Measurements from ENCODE around the gene SHOX. TPM values are rescaled to one million over a fixed set of nuclear protein-coding genes. Genes with fewer than 3 reads are reported as not detected.

Gene SHOX
- total RNA-seq, 2 donors from 2014 or later, result 0.11 to 0.12 TPM

DNA sequence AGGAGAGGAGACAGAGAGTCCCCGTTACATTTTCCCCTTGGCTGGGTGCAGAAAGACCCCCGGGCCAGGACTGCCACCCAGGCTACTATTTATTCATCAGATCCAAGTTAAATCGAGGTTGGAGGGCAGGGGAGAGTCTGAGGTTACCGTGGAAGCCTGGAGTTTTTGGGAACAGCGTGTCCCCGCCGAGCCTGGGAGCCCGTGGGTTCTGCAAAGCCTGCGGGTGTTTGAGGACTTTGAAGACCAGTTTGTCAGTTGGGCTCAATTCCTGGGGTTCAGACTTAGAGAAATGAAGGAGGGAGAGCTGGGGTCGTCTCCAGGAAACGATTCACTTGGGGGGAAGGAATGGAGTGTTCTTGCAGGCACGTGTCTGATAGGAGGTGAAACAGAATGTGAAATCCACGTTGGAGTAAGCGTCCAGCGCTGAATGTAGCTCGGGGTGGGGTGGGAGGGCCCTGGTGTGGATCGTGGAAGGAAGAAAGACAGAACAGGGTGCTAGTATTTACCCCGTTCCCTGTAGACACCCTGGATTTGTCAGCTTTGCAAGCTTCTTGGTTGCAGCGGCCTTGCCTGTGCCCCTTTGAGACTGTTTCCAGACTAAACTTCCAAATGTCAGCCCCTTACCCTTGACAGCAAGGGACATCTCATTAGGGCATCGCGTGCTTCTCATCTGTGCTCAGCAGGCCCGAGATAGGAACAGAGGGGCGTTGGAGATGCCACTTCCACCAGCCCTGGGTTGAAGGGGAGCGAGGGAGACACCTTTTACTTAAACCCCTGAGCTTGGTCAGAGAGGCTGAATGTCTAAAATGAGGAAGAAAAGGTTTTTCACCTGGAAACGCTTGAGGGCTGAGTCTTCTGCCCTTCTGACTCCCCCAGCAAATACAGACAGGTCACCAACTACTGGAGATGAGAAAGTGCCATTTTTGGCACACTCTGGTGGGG lies 2.7 kb downstream of the SHOX start:
- no peaks in the 10 kb centered on the region for H3K9me3 ChIP-seq
- H3K36me3 ChIP-seq, result no peaks in the 10 kb centered on the region
- intact Hi-C loops (cut with DNase I), result no loop called here
- H3K4me1 ChIP-seq, result no peaks in the 10 kb centered on the region
- H3K27ac ChIP-seq, result no peak overlapping the region
- no peak for DNase-seq
- TF ChIP-seq, protein P1, sequence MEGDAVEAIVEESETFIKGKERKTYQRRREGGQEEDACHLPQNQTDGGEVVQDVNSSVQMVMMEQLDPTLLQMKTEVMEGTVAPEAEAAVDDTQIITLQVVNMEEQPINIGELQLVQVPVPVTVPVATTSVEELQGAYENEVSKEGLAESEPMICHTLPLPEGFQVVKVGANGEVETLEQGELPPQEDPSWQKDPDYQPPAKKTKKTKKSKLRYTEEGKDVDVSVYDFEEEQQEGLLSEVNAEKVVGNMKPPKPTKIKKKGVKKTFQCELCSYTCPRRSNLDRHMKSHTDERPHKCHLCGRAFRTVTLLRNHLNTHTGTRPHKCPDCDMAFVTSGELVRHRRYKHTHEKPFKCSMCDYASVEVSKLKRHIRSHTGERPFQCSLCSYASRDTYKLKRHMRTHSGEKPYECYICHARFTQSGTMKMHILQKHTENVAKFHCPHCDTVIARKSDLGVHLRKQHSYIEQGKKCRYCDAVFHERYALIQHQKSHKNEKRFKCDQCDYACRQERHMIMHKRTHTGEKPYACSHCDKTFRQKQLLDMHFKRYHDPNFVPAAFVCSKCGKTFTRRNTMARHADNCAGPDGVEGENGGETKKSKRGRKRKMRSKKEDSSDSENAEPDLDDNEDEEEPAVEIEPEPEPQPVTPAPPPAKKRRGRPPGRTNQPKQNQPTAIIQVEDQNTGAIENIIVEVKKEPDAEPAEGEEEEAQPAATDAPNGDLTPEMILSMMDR (IDR thresholded peaks at IDR 0.05), result no peak
- H3K9ac ChIP-seq (ENCODE audit: low read depth in 2 of 2, low read length in 2 of 2), result no peak overlapping the region
- H3K4me3 ChIP-seq, result no peak overlapping the region
- H3K27me3 ChIP-seq, result peaks cover 71% of the 10 kb centered on the region

DNA sequence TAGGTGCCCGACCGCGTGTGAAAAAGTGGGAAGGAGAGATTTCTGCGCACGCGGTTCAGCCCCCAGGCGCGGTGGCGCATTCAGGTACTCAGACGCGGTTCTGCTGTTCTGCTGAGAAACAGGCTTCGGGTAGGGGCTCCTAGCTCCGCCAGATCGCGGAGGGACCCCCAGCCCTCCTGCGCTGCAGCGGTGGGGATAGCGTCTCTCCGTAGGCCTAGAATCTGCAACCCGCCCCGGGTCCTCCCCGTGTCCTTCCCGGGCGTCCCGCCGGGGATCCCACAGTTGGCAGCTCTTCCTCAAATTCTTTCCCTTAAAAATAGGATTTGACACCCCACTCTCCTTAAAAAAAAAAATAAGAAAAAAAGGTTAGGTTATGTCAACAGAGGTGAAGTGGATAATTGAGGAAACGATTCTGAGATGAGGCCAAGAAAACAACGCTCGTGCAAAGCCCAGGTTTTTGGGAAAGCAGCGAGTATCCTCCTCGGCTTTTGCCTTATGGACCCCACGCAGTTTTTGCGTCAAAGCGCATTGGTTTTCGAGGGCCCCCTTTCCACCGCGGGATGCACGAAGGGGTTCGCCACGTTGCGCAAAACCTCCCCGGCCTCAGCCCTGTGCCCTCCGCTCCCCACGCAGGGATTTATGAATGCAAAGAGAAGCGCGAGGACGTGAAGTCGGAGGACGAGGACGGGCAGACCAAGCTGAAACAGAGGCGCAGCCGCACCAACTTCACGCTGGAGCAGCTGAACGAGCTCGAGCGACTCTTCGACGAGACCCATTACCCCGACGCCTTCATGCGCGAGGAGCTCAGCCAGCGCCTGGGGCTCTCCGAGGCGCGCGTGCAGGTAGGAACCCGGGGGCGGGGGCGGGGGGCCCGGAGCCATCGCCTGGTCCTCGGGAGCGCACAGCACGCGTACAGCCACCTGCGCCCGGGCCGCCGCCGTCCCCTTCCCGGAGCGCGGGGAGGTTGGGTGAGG lies 3.7 kb downstream of the SHOX start:
- H3K4me3 ChIP-seq, result no peak overlapping the region
- H3K27me3 ChIP-seq, result peaks cover 77% of the 10 kb centered on the region
- no peak for DNase-seq
- H3K27ac ChIP-seq, result no peak overlapping the region
- no peaks in the 10 kb centered on the region for H3K9me3 ChIP-seq
- no peaks in the 10 kb centered on the region for H3K36me3 ChIP-seq
- TF ChIP-seq, protein P1 (IDR thresholded peaks at IDR 0.05), result no peak
- no peaks in the 10 kb centered on the region for H3K4me1 ChIP-seq
- intact Hi-C loops (cut with DNase I), result no loop called here
- no peak overlapping the region for H3K9ac ChIP-seq (ENCODE audit: low read depth in 2 of 2, low read length in 2 of 2)

GRCh38 chrX:635428-636090 lies 5.0 kb downstream of the SHOX start:
- peaks cover 64% of the 10 kb centered on the region for H3K27me3 ChIP-seq
- H3K4me1 ChIP-seq, result no peaks in the 10 kb centered on the region
- intact Hi-C loops (cut with DNase I), result no loop called here
- H3K36me3 ChIP-seq, result no peaks in the 10 kb centered on the region
- DNase-seq, result no peak
- H3K9ac ChIP-seq (ENCODE audit: low read depth in 2 of 2, low read length in 2 of 2), result no peak overlapping the region
- no peaks in the 10 kb centered on the region for H3K9me3 ChIP-seq
- H3K4me3 ChIP-seq, result no peak overlapping the region
- TF ChIP-seq, protein P1 (IDR thresholded peaks at IDR 0.05), result no peak
- no peak overlapping the region for H3K27ac ChIP-seq

DNA sequence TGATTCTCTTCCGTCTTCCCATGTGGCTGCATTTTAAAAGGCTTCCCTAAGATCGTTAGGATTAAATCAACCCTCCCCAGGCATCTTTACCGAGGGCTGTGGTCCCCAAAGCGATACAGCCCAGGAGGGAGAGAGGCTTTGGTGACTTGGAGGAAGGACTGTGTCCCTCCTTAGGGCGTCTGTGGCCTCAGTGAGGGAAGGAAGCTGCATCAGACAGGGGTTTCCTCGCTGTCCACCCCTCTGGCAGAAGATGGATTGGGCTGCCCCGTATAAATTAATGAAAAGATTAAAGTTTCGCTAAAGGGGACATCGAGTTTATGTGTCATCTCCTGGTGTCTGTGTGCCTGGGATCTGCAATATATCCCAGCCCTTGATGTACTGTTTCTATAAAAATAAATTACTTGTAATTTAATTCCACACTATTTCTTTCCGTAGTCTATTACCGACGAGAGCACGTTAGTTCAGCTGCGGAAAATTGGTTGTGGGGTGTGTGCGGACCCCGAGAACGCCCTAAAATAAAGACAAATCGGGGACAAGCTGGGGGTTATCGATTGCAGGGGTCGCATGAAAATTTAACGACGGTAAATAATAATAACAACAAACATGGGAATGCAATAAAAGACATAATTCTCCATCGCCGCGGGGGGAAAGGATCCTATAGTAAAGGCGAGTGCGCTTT lies 6.5 kb downstream of the SHOX start:
- Histone ChIP-seq H3K4me3 (no peak overlapping the region), H3K9ac (ENCODE audit: low read depth in 2 of 2, low read length in 2 of 2) (no peak overlapping the region), H3K36me3 (no peaks in the 10 kb centered on the region), H3K9me3 (no peaks in the 10 kb centered on the region), H3K4me1 (no peaks in the 10 kb centered on the region), H3K27me3 (peaks cover 56% of the 10 kb centered on the region), H3K27ac (no peak overlapping the region)
- TF ChIP-seq, protein P1 (IDR thresholded peaks at IDR 0.05), result no peak
- intact Hi-C loops (cut with DNase I), result no loop called here
- no peak for DNase-seq

Data from colonic mucosa (tissue), 4 donors.